HAP-1 (cell line): ENCODE measurements around the gene NUP214.
"Not testable (repeated sequence)": the region's sequence is repeated elsewhere in the genome, so short reads cannot be mapped to it uniquely, and the experiment has no call there.

Experiments used
- DNase-seq, 2 experiments: peaks; one replicate each; pipeline ENCODE4 v3.0.0-alpha.2; 2016 to 2020; ENCODE audit warnings: low spot score in 2 of 2
- H3K27me3 ChIP-seq: fragments of 250-450 bp; sonication (Bioruptor Pico); 2 replicates; pipeline ENCODE4 v1.5.1; 2020; ENCODE audit warnings: low read depth, mild to moderate bottlenecking, moderate library complexity
- H3K36me3 ChIP-seq: fragments of 250-450 bp; sonication (Bioruptor Pico); replicated peaks from 2 replicates; pipeline ENCODE4 v1.5.1; 2020; ENCODE audit warnings: mild to moderate bottlenecking
- H3K4me1 ChIP-seq: fragments of 250-450 bp; sonication (Bioruptor Pico); 2 replicates; pipeline ENCODE4 v1.5.1; 2020; ENCODE audit warnings: mild to moderate bottlenecking
- H3K4me3 ChIP-seq: fragments of 250-450 bp; sonication (Bioruptor Pico); 2 replicates; pipeline ENCODE4 v1.5.1; 2020; ENCODE audit warnings: mild to moderate bottlenecking, moderate library complexity
- H3K9me3 ChIP-seq: fragments of 250-450 bp; sonication (Bioruptor Pico); 2 replicates; pipeline ENCODE4 v1.5.1; 2020; ENCODE audit warnings: mild to moderate bottlenecking, moderate library complexity
- in situ Hi-C: fragments of 300-500 bp; cut with MboI; formaldehyde crosslinking; loops from 3 replicates; pipeline ENCODE4 v1.14.3; 2020; ENCODE audit warnings: low sequenced_read_pairs, inconsistent platforms, mixed read lengths

NUP214 gene

GRCh38 chr9:131236761-131237160 lies 111.4 kb downstream of the NUP214 start:
- Histone ChIP-seq H3K27me3 (no peaks in the 10 kb centered on the region), H3K4me1 (0 out of 2 replicates have a peak, but pooled peaks cover 3% of the 10 kb centered on the region), H3K9me3 (no peaks in the 10 kb centered on the region), H3K4me3 (no peak overlapping the region), H3K36me3 (peaks cover 27% of the 10 kb centered on the region)
- in situ Hi-C loops = no loop called here
- no peak for DNase-seq

GRCh38 chr9:131237291-131237690 lies 111.9 kb downstream of the NUP214 start:
- Histone ChIP-seq H3K27me3 (no peaks in the 10 kb centered on the region), H3K9me3 (no peaks in the 10 kb centered on the region), H3K36me3 (peaks cover 23% of the 10 kb centered on the region), H3K4me1 (0 out of 2 replicates have a peak, but pooled peaks cover 3% of the 10 kb centered on the region), H3K4me3 (no peak overlapping the region)
- no peak for DNase-seq
- in situ Hi-C loops = no loop called here

GRCh38 chr9:131237931-131238401 lies 112.6 kb downstream of the NUP214 start:
- Histone ChIP-seq H3K27me3 (no peaks in the 10 kb centered on the region), H3K36me3 (peaks cover 20% of the 10 kb centered on the region), H3K9me3 (no peaks in the 10 kb centered on the region), H3K4me3 (no peak overlapping the region), H3K4me1 (0 out of 2 replicates have a peak, but pooled peaks cover 3% of the 10 kb centered on the region)
- in situ Hi-C loops = no loop called here
- peak in 1 of 2 experiments; percentile 60 for DNase-seq

- no peak for DNase-seq
- in situ Hi-C loops = no loop called here
- H3K27me3 ChIP-seq = no peaks in the 10 kb centered on the region
- H3K4me1 ChIP-seq = 0 out of 2 replicates have a peak, but pooled peaks cover 3% of the 10 kb centered on the region
- no peaks in the 10 kb centered on the region for H3K9me3 ChIP-seq
- no peak overlapping the region for H3K4me3 ChIP-seq
- H3K36me3 ChIP-seq = peaks cover 15% of the 10 kb centered on the region
These were observed 113.1 kb downstream of the NUP214 start for GRCh38 chr9:131238402-131239021.

- DNase-seq = no peak
- Histone ChIP-seq H3K4me1 (0 out of 2 replicates have a peak, but pooled peaks cover 3% of the 10 kb centered on the region), H3K27me3 (no peaks in the 10 kb centered on the region), H3K4me3 (no peak overlapping the region), H3K36me3 (peaks cover 6% of the 10 kb centered on the region), H3K9me3 (no peaks in the 10 kb centered on the region)
- in situ Hi-C loops = no loop called here
These were observed 114.0 kb downstream of the NUP214 start for GRCh38 chr9:131239161-131239975.

- Histone ChIP-seq H3K4me1 (0 out of 2 replicates have a peak, but pooled peaks cover 3% of the 10 kb centered on the region), H3K9me3 (no peaks in the 10 kb centered on the region), H3K4me3 (no peak overlapping the region), H3K36me3 (no peaks in the 10 kb centered on the region), H3K27me3 (no peaks in the 10 kb centered on the region)
- in situ Hi-C loops = no loop called here
- DNase-seq = no peak
These were observed 114.9 kb downstream of the NUP214 start for GRCh38 chr9:131240047-131240921.

- H3K4me3 ChIP-seq, in situ Hi-C loops, H3K36me3 ChIP-seq, H3K27me3 ChIP-seq, H3K9me3 ChIP-seq, H3K4me1 ChIP-seq, DNase-seq: not testable (repeated sequence)
These were observed 118.9 kb downstream of the NUP214 start for GRCh38 chr9:131244331-131244730.

GRCh38 chr9:131246618-131247017 lies 121.2 kb downstream of the NUP214 start:
- no peaks in the 10 kb centered on the region for H3K36me3 ChIP-seq
- H3K9me3 ChIP-seq = no peaks in the 10 kb centered on the region
- DNase-seq = no peak
- no peaks in the 10 kb centered on the region for H3K27me3 ChIP-seq
- H3K4me1 ChIP-seq = no peaks in the 10 kb centered on the region
- in situ Hi-C loops = no loop called here
- no peak overlapping the region for H3K4me3 ChIP-seq

- H3K36me3 ChIP-seq = no peaks in the 10 kb centered on the region
- H3K27me3 ChIP-seq = no peaks in the 10 kb centered on the region
- no peak overlapping the region for H3K4me3 ChIP-seq
- no peak for DNase-seq
- no peaks in the 10 kb centered on the region for H3K9me3 ChIP-seq
- no peaks in the 10 kb centered on the region for H3K4me1 ChIP-seq
- in situ Hi-C loops = no loop called here
These were observed 126.7 kb downstream of the NUP214 start for GRCh38 chr9:131252120-131252519.

- no peak overlapping the region for H3K4me3 ChIP-seq
- no peaks in the 10 kb centered on the region for H3K27me3 ChIP-seq
- DNase-seq = no peak
- H3K9me3 ChIP-seq = no peaks in the 10 kb centered on the region
- H3K36me3 ChIP-seq = peaks cover 6% of the 10 kb centered on the region; the same call in 1 of the 2 replicates
- no peaks in the 10 kb centered on the region for H3K4me1 ChIP-seq
- in situ Hi-C loops = no loop called here
These were observed 128.6 kb downstream of the NUP214 start for GRCh38 chr9:131253891-131254491.

- H3K9me3 ChIP-seq = no peaks in the 10 kb centered on the region
- in situ Hi-C loops = no loop called here
- no peaks in the 10 kb centered on the region for H3K4me1 ChIP-seq
- H3K4me3 ChIP-seq = no peak overlapping the region
- H3K36me3 ChIP-seq = peaks cover 12% of the 10 kb centered on the region
- H3K27me3 ChIP-seq = no peaks in the 10 kb centered on the region
- DNase-seq = no peak
These were observed 129.2 kb downstream of the NUP214 start for GRCh38 chr9:131254626-131255025.

GRCh38 chr9:131255676-131256197 lies 130.4 kb downstream of the NUP214 start:
- H3K36me3 ChIP-seq = peaks cover 16% of the 10 kb centered on the region
- no peaks in the 10 kb centered on the region for H3K4me1 ChIP-seq
- no peaks in the 10 kb centered on the region for H3K9me3 ChIP-seq
- no peak overlapping the region for H3K4me3 ChIP-seq
- no peak for DNase-seq
- in situ Hi-C loops = no loop called here
- no peaks in the 10 kb centered on the region for H3K27me3 ChIP-seq
